SK-N-SH treated with all-trans-retinoic acid at 6 μM for 48 hours (cell line): ENCODE data around the gene ALK.

Experiments
- ATAC-seq: fragments of 200-7000 bp; cut with Tn5 transposase; 3 replicates; pipeline ENCODE4 v1.9.1; 2020; ENCODE audit warnings: mild to moderate bottlenecking, moderate library complexity
- ARNTL ChIP-seq: fragments of 450-650 bp; formaldehyde crosslinking; IDR thresholded peaks from 2 replicates; pipeline ENCODE4 v1.5.0; 2020; ENCODE audit warnings: low read depth, mild to moderate bottlenecking, moderate library complexity, borderline replicate concordance
- BACH2 ChIP-seq: fragments of 250-450 bp; sonication (Bioruptor Pico); IDR thresholded peaks from 2 replicates; pipeline ENCODE4 v1.9.0; 2021; ENCODE audit warnings: mild to moderate bottlenecking, borderline replicate concordance
- CSDC2 ChIP-seq: fragments of 250-450 bp; sonication (Bioruptor Pico); IDR thresholded peaks from 2 replicates; pipeline ENCODE4 v1.5.0; 2020; ENCODE audit warnings: mild to moderate bottlenecking, moderate library complexity
- ESRRG ChIP-seq: fragments of 250-450 bp; sonication (Bioruptor Pico); IDR thresholded peaks from 2 replicates; pipeline ENCODE4 v1.6.1; 2021; ENCODE audit warnings: mild to moderate bottlenecking
- GLIS3 ChIP-seq: fragments of 250-450 bp; sonication (Bioruptor Pico); IDR thresholded peaks from 2 replicates; pipeline ENCODE4 v1.5.0; 2020; ENCODE audit warnings: mild to moderate bottlenecking, moderate library complexity
- ISL1 ChIP-seq: fragments of 250-450 bp; sonication (Bioruptor Pico); IDR thresholded peaks from 2 replicates; pipeline ENCODE4 v2.1.2; 2022; ENCODE audit warnings: mild to moderate bottlenecking, moderate library complexity
- OSR1 ChIP-seq: fragments of 250-450 bp; sonication (Bioruptor Pico); IDR thresholded peaks from 2 replicates; pipeline ENCODE4 v1.8.0; 2022; ENCODE audit warnings: moderate library complexity, mild to moderate bottlenecking, inconsistent platforms
- PPARA ChIP-seq: fragments of 250-450 bp; sonication (Bioruptor Pico); IDR thresholded peaks from 2 replicates; pipeline ENCODE4 v1.5.0; 2020; ENCODE audit warnings: mild to moderate bottlenecking, borderline replicate concordance
- RARB ChIP-seq: fragments of 250-450 bp; sonication (Bioruptor Pico); IDR thresholded peaks from 2 replicates; pipeline ENCODE4 v1.8.0; 2021; ENCODE audit warnings: mild to moderate bottlenecking, moderate library complexity
- SNAI2 ChIP-seq: fragments of 250-450 bp; sonication (Bioruptor Pico); IDR thresholded peaks from 2 replicates; pipeline ENCODE4 v1.5.0; 2020; ENCODE audit warnings: mild to moderate bottlenecking, moderate library complexity
- TCF4 ChIP-seq: fragments of 250-450 bp; sonication (Bioruptor Pico); IDR thresholded peaks from 2 replicates; pipeline ENCODE4 v1.8.0; 2021; ENCODE audit warnings: mild to moderate bottlenecking, moderate library complexity, borderline replicate concordance
- TOX ChIP-seq: fragments of 250-450 bp; sonication (Bioruptor Pico); IDR thresholded peaks from 2 replicates; pipeline ENCODE4 v1.8.0; 2021; ENCODE audit warnings: mild to moderate bottlenecking, moderate library complexity, borderline replicate concordance
- ZC3H10 ChIP-seq: fragments of 250-450 bp; sonication (Bioruptor Pico); IDR thresholded peaks from 2 replicates; pipeline ENCODE4 v1.5.1; 2021; ENCODE audit warnings: mild to moderate bottlenecking, moderate library complexity
- ZFP3 ChIP-seq: fragments of 250-450 bp; sonication (Bioruptor Pico); IDR thresholded peaks from 2 replicates; pipeline ENCODE4 v1.5.0; 2020; ENCODE audit warnings: mild to moderate bottlenecking, moderate library complexity
- ZFP30 ChIP-seq: fragments of 450-650 bp; formaldehyde crosslinking; IDR thresholded peaks from 2 replicates; pipeline ENCODE4 v1.5.0; 2022; ENCODE audit warnings: mild to moderate bottlenecking, moderate library complexity
- ZNF565 ChIP-seq: fragments of 450-650 bp; formaldehyde crosslinking; conservative IDR thresholded peaks from 2 replicates; pipeline ENCODE4 v1.5.0; 2020; ENCODE audit warnings: low read depth, mild to moderate bottlenecking, moderate library complexity
- ZNF70 ChIP-seq: fragments of 450-650 bp; formaldehyde crosslinking; IDR thresholded peaks from 2 replicates; pipeline ENCODE4 v1.5.0; 2020; ENCODE audit warnings: mild to moderate bottlenecking, moderate library complexity
- ZNF8 ChIP-seq: fragments of 450-650 bp; formaldehyde crosslinking; IDR thresholded peaks from 2 replicates; pipeline ENCODE4 v1.5.0; 2020; ENCODE audit warnings: mild to moderate bottlenecking, moderate library complexity
- TF ChIP-seq, protein P1 (sequence below): fragments of 250-450 bp; sonication (Bioruptor Pico); IDR thresholded peaks from 2 replicates; pipeline ENCODE4 v1.8.0; 2020; ENCODE audit warnings: mild to moderate bottlenecking, moderate library complexity, borderline replicate concordance
- TF ChIP-seq, protein P2 (sequence below): fragments of 250-450 bp; sonication (Bioruptor Pico); IDR thresholded peaks from 2 replicates; pipeline ENCODE4 v1.5.1; 2021; ENCODE audit warnings: mild to moderate bottlenecking, moderate library complexity
- TF ChIP-seq, protein P3 (sequence below): fragments of 250-450 bp; sonication (Bioruptor Pico); IDR thresholded peaks from 2 replicates; pipeline ENCODE4 v1.8.0; 2021; ENCODE audit warnings: low read depth, mild to moderate bottlenecking, moderate library complexity, borderline replicate concordance
- TF ChIP-seq, protein P4 (sequence below): fragments of 250-450 bp; sonication (Bioruptor Pico); IDR thresholded peaks from 2 replicates; pipeline ENCODE4 v1.5.0; 2020; ENCODE audit warnings: mild to moderate bottlenecking, moderate library complexity

Gene ALK

GRCh38 chr2:29530281-29530680 lies 391.1 kb downstream of the ALK start:
- ATAC-seq, result no peak
- TF ChIP-seq TCF4 (CRISPR knock-in tag) (no peak), OSR1 (no peak), ZC3H10 (CRISPR knock-in tag) (no peak), ZFP3 (CRISPR knock-in tag) (no peak), ZNF8 (CRISPR knock-in tag) (no peak), ZNF70 (CRISPR knock-in tag) (no peak), RARB (no peak), ARNTL (no peak), SNAI2 (no peak), ZFP30 (CRISPR knock-in tag) (no peak), BACH2 (CRISPR knock-in tag) (no peak), TOX (no peak), PPARA (CRISPR knock-in tag) (no peak)
- TF ChIP-seq, protein P1, sequence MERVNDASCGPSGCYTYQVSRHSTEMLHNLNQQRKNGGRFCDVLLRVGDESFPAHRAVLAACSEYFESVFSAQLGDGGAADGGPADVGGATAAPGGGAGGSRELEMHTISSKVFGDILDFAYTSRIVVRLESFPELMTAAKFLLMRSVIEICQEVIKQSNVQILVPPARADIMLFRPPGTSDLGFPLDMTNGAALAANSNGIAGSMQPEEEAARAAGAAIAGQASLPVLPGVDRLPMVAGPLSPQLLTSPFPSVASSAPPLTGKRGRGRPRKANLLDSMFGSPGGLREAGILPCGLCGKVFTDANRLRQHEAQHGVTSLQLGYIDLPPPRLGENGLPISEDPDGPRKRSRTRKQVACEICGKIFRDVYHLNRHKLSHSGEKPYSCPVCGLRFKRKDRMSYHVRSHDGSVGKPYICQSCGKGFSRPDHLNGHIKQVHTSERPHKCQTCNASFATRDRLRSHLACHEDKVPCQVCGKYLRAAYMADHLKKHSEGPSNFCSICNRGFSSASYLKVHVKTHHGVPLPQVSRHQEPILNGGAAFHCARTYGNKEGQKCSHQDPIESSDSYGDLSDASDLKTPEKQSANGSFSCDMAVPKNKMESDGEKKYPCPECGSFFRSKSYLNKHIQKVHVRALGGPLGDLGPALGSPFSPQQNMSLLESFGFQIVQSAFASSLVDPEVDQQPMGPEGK (CRISPR knock-in tag), result no peak

GRCh38 chr2:29528891-29529520 lies 392.4 kb downstream of the ALK start:
- TF ChIP-seq BACH2 (CRISPR knock-in tag) (no peak), ZNF565 (CRISPR knock-in tag) (no peak), ARNTL (no peak), GLIS3 (CRISPR knock-in tag) (no peak), PPARA (CRISPR knock-in tag) (no peak), ESRRG (CRISPR knock-in tag) (no peak), ZNF70 (CRISPR knock-in tag) (no peak), SNAI2 (no peak), CSDC2 (no peak), OSR1 (no peak), ISL1 (CRISPR knock-in tag) (no peak), ZNF8 (CRISPR knock-in tag) (no peak), RARB (no peak), ZFP3 (CRISPR knock-in tag) (no peak), ZFP30 (CRISPR knock-in tag) (no peak)
- TF ChIP-seq, protein P1 (CRISPR knock-in tag), result no peak
- TF ChIP-seq, protein P2, sequence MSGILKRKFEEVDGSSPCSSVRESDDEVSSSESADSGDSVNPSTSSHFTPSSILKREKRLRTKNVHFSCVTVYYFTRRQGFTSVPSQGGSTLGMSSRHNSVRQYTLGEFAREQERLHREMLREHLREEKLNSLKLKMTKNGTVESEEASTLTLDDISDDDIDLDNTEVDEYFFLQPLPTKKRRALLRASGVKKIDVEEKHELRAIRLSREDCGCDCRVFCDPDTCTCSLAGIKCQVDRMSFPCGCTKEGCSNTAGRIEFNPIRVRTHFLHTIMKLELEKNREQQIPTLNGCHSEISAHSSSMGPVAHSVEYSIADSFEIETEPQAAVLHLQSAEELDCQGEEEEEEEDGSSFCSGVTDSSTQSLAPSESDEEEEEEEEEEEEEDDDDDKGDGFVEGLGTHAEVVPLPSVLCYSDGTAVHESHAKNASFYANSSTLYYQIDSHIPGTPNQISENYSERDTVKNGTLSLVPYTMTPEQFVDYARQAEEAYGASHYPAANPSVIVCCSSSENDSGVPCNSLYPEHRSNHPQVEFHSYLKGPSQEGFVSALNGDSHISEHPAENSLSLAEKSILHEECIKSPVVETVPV, result no peak
- TF ChIP-seq, protein P3, sequence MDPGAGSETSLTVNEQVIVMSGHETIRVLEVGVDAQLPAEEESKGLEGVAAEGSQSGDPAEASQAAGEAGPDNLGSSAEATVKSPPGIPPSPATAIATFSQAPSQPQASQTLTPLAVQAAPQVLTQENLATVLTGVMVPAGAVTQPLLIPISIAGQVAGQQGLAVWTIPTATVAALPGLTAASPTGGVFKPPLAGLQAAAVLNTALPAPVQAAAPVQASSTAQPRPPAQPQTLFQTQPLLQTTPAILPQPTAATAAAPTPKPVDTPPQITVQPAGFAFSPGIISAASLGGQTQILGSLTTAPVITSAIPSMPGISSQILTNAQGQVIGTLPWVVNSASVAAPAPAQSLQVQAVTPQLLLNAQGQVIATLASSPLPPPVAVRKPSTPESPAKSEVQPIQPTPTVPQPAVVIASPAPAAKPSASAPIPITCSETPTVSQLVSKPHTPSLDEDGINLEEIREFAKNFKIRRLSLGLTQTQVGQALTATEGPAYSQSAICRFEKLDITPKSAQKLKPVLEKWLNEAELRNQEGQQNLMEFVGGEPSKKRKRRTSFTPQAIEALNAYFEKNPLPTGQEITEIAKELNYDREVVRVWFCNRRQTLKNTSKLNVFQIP (CRISPR knock-in tag), result no peak
- TF ChIP-seq, protein P4, sequence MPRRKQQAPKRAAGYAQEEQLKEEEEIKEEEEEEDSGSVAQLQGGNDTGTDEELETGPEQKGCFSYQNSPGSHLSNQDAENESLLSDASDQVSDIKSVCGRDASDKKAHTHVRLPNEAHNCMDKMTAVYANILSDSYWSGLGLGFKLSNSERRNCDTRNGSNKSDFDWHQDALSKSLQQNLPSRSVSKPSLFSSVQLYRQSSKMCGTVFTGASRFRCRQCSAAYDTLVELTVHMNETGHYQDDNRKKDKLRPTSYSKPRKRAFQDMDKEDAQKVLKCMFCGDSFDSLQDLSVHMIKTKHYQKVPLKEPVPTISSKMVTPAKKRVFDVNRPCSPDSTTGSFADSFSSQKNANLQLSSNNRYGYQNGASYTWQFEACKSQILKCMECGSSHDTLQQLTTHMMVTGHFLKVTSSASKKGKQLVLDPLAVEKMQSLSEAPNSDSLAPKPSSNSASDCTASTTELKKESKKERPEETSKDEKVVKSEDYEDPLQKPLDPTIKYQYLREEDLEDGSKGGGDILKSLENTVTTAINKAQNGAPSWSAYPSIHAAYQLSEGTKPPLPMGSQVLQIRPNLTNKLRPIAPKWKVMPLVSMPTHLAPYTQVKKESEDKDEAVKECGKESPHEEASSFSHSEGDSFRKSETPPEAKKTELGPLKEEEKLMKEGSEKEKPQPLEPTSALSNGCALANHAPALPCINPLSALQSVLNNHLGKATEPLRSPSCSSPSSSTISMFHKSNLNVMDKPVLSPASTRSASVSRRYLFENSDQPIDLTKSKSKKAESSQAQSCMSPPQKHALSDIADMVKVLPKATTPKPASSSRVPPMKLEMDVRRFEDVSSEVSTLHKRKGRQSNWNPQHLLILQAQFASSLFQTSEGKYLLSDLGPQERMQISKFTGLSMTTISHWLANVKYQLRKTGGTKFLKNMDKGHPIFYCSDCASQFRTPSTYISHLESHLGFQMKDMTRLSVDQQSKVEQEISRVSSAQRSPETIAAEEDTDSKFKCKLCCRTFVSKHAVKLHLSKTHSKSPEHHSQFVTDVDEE, result no peak
- ATAC-seq, result no peak
